BJ (cell line): Measurements from ENCODE around the gene HEMK1. TPM values are rescaled to one million over a fixed set of nuclear protein-coding genes. Genes with fewer than 3 reads are reported as not detected.

Experiments used
- CTCF ChIA-PET: fragments of 350-600 bp; formaldehyde crosslinking; extraction: SDS; loops from one replicate; lab custom pipeline; 2021; ENCODE audit warnings: antibody characterized with exemption, inconsistent platforms; lab: Yijun Ruan, JAX
- POLR2A ChIA-PET: fragments of 300-600 bp; sonication (Branson Sonifier 250); formaldehyde crosslinking; extraction: SDS; loops from one replicate; lab custom pipeline; 2021; ENCODE audit warnings: antibody characterized with exemption; lab: Charles Lee
- DNase-seq: peaks from one replicate; pipeline ENCODE4 v3.0.0-alpha.2; 2011; ENCODE audit warnings: low read depth
- H3K27me3 ChIP-seq: 2 replicates; pipeline ENCODE4 v1.6.0; 2011; ENCODE audit warnings: low read length; ENCODE audit not compliant: control insufficient read depth, insufficient read depth
- H3K36me3 ChIP-seq: 2 replicates; pipeline ENCODE4 v1.5.1; 2011; ENCODE audit warnings: low read length; ENCODE audit not compliant: control insufficient read depth, insufficient read depth
- H3K4me3 ChIP-seq: 2 replicates; pipeline ENCODE4 v1.5.1; 2011; ENCODE audit warnings: low read depth, mild to moderate bottlenecking, control low read depth, low read length
- polyA plus RNA-seq: library from polyadenylated mRNA; depleted of rRNA; stranded (reverse); fragments of >200 nt; gene quantifications from 2 replicates; pipeline ENCODE4 v1.2.3, GENCODE V29; 2011
- TF ChIP-seq, protein P1 (sequence below): IDR thresholded peaks from 2 replicates; pipeline ENCODE4 v1.5.1; 2011; ENCODE audit warnings: low read depth, mild to moderate bottlenecking, control low read depth, inconsistent platforms, low read length, moderate library complexity; ENCODE audit not compliant: insufficient read depth

The HEMK1 gene
- polyA plus RNA-seq, 1 experiment, result 21.3 TPM

DNA sequence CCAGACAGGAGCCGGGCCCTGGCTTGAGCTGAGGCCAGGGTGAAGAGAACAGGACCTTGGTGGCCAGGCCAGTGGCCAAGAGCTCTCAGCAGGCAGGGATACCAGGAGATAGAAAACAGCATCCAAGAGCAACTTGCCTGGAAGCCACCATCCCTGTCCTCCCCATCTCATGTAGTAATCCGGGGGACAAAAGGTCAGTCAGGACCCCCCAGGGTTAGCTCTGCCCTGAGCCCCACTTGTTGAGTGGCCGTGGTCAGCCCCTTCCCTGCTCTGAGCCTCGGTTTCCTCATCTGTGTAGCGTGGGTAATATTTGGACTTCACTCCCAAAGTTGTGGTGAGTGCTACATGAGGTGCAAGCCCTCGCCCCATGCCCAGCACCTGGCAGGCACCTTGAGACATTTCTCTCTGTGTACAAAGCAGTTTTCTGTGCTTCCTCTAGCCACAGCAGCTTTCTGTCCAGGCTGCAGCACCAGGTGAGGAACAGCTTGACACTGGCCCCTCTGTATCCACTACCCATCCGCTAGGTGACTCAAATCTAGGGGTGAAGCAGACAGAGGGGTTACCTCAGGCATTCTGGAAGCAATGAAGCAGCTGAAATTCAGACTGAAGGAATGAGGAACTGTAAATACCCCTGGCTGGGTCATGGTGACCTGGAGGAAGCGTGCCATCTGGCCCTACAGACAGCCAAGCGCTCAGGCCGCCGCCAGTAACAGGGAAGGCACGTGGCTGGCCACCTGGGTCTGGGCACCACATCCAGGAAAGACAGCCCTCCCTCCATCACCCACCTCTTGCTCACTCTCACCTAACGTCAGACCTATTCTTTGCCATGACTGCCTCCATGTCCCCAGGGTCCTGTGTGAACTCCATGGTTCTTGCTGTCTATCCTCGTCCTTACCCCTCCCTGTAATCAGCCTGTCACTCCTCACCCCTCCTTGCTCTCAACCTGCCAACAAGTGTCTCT lies 35.6 kb downstream of the HEMK1 start:
- POLR2A ChIA-PET, result no interaction called here
- TF ChIP-seq, protein P1, sequence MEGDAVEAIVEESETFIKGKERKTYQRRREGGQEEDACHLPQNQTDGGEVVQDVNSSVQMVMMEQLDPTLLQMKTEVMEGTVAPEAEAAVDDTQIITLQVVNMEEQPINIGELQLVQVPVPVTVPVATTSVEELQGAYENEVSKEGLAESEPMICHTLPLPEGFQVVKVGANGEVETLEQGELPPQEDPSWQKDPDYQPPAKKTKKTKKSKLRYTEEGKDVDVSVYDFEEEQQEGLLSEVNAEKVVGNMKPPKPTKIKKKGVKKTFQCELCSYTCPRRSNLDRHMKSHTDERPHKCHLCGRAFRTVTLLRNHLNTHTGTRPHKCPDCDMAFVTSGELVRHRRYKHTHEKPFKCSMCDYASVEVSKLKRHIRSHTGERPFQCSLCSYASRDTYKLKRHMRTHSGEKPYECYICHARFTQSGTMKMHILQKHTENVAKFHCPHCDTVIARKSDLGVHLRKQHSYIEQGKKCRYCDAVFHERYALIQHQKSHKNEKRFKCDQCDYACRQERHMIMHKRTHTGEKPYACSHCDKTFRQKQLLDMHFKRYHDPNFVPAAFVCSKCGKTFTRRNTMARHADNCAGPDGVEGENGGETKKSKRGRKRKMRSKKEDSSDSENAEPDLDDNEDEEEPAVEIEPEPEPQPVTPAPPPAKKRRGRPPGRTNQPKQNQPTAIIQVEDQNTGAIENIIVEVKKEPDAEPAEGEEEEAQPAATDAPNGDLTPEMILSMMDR, result no peak
- Histone ChIP-seq H3K36me3 (peaks cover 9% of the 10 kb centered on the region), H3K4me3 (no peak overlapping the region), H3K27me3 (no peaks in the 10 kb centered on the region)
- CTCF ChIA-PET, result interaction anchor here (0.6 to 15.0 kb wide), 4 partner anchors 10 to 785 kb away, joined by 3 to 479 read pairs (median 34); partner anchors contain the start of genes C3orf18, HEMK1 and MAPKAPK3
- no peak for DNase-seq

- no peak for DNase-seq
- ChIA-PET POLR2A (no interaction called here), CTCF (interaction anchor here (8.4 to 15.0 kb wide), 2 partner anchors 9 to 33 kb away, joined by 64 to 479 read pairs; partner anchors contain the start of genes C3orf18, HEMK1 and MAPKAPK3)
- Histone ChIP-seq H3K27me3 (no peaks in the 10 kb centered on the region), H3K4me3 (no peak overlapping the region), H3K36me3 (peaks cover 9% of the 10 kb centered on the region)
- TF ChIP-seq, protein P1, result no peak
Measured at GRCh38 chr3:50605901-50606326, 36.6 kb downstream of the HEMK1 start.

GRCh38 chr3:50606596-50606995 lies 37.3 kb downstream of the HEMK1 start:
- Histone ChIP-seq H3K4me3 (no peak overlapping the region), H3K27me3 (no peaks in the 10 kb centered on the region), H3K36me3 (peaks cover 9% of the 10 kb centered on the region)
- TF ChIP-seq, protein P1, result no peak
- ChIA-PET CTCF (interaction anchor here (8.4 to 15.0 kb wide), 2 partner anchors 8 to 34 kb away, joined by 64 to 479 read pairs; partner anchors contain the start of genes C3orf18, HEMK1 and MAPKAPK3), POLR2A (no interaction called here)
- DNase-seq, result no peak

GRCh38 chr3:50607271-50608091 lies 38.2 kb downstream of the HEMK1 start:
- TF ChIP-seq, protein P1, result no peak
- ChIA-PET CTCF (interaction anchor here (15.0 kb wide), 1 partner anchor 35 kb away, joined by 479 read pairs; the partner anchor contains the start of genes C3orf18 and HEMK1), POLR2A (no interaction called here)
- Histone ChIP-seq H3K27me3 (no peaks in the 10 kb centered on the region), H3K4me3 (no peak overlapping the region), H3K36me3 (peaks cover 9% of the 10 kb centered on the region)
- no peak for DNase-seq
